ENCODE measurements around the gene IRX2. TPM values are rescaled to one million over a fixed set of nuclear protein-coding genes. Genes with fewer than 3 reads are reported as not detected.

The IRX2 gene
- 0.10 TPM in 1 of 2 replicates, not detected in the other for total RNA-seq

DNA sequence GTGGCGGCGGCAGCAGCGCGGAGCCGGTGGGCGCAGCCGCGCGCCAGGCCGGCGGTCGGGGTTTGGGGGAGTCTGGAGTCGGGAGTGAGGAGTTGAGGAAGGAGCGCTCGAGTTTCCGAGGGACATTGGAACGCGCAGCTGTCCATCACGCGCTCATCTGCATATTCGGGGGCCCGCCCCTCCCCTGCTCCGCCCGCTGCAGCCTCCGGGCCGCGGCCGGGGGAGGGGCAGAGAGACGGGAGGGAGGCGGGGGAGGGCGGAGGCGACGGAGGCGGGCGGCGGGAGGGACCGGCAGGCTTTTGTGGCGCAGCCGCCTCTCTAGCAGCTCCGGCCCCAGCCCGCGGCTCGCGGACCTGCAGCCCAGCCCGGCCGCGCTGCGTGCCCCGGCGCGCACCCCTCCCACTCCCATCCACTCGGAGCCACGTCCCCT lies at the start of gene IRX2:
Gene IRX2 (minus strand): TSS at position 86 of the 430 bp plus-strand sequence. CDS start 264 bp downstream, outside the sequence.

